Liver (tissue), 9 donors: ENCODE data around the gene TLN1. TPM values are rescaled to one million over a fixed set of nuclear protein-coding genes. Genes with fewer than 3 reads are reported as not detected.

Experiments used
- DNase-seq: peaks from one replicate; pipeline ENCODE4 v3.0.0-alpha.2; 2017; ENCODE audit warnings: low spot score
- H3K27ac ChIP-seq, 2 donors: one replicate each; pipeline ENCODE4 v1.7.0; 2013; ENCODE audit warnings: inconsistent platforms in 2 of 2, low read length in 2 of 2, control low read depth in 1 of 2, low read depth in 1 of 2, mild to moderate bottlenecking in 1 of 2
- H3K27me3 ChIP-seq, 4 donors: one replicate each; pipeline versions ENCODE4 v1.6.1 to v1.7.0; 2013; ENCODE audit warnings: low read length in 3 of 4, inconsistent platforms in 1 of 4, mild to moderate bottlenecking in 1 of 4, moderate library complexity in 1 of 4; ENCODE audit not compliant: control insufficient read depth in 4 of 4, insufficient read depth in 4 of 4
- H3K36me3 ChIP-seq, 4 donors: one replicate each; pipeline versions ENCODE4 v1.6.1 to v1.7.0; 2013; ENCODE audit warnings: low read length in 3 of 4, mild to moderate bottlenecking in 3 of 4, low read depth in 1 of 4, moderate library complexity in 1 of 4; ENCODE audit not compliant: control insufficient read depth in 4 of 4, insufficient read depth in 3 of 4
- H3K4me1 ChIP-seq, 4 donors: one replicate each; pipeline versions ENCODE4 v1.6.1 to v1.7.0; 2013; ENCODE audit warnings: low read length in 3 of 4, mild to moderate bottlenecking in 3 of 4, moderate library complexity in 1 of 4; ENCODE audit not compliant: control insufficient read depth in 4 of 4, insufficient read depth in 4 of 4
- H3K4me3 ChIP-seq, 3 donors: one replicate each; pipeline versions ENCODE4 v1.6.1 to v1.7.0; 2013; ENCODE audit warnings: low read length in 3 of 3, control low read depth in 1 of 3, low read depth in 1 of 3, mild to moderate bottlenecking in 1 of 3
- H3K9ac ChIP-seq, 2 donors: one replicate each; pipeline ENCODE4 v1.7.0; 2013; ENCODE audit warnings: low read length in 2 of 2, mild to moderate bottlenecking in 2 of 2, moderate library complexity in 2 of 2, control low read depth in 1 of 2, low read depth in 1 of 2
- H3K9me3 ChIP-seq, 4 donors: one replicate each; pipeline versions ENCODE4 v1.6.1 to v1.7.0; 2013; ENCODE audit warnings: low read length in 3 of 4; ENCODE audit not compliant: control insufficient read depth in 4 of 4
- EGR1 ChIP-seq, 2 donors: IDR thresholded peaks; 2 replicates each; pipeline ENCODE4 v1.6.1; 2016 to 2018; ENCODE audit warnings: antibody characterized with exemption in 2 of 2, low read depth in 2 of 2
- FOXA1 ChIP-seq: IDR thresholded peaks from 2 replicates; pipeline ENCODE4 v1.6.1; 2016; ENCODE audit warnings: antibody characterized with exemption
- FOXA2 ChIP-seq: IDR thresholded peaks from 2 replicates; pipeline ENCODE4 v1.6.1; 2016; ENCODE audit warnings: antibody characterized with exemption
- GABPA ChIP-seq, 2 donors: IDR thresholded peaks in 1 of 2; conservative IDR thresholded peaks in 1 of 2; 2 replicates each; pipeline ENCODE4 v1.6.1; 2016; ENCODE audit warnings: antibody characterized with exemption in 2 of 2, mild to moderate bottlenecking in 1 of 2, moderate library complexity in 1 of 2
- HNF4A ChIP-seq, 2 donors: conservative IDR thresholded peaks; 2 replicates each; pipeline ENCODE4 v1.6.1; 2016; ENCODE audit warnings: antibody characterized with exemption in 2 of 2, mild to moderate bottlenecking in 2 of 2
- HNF4G ChIP-seq: IDR thresholded peaks from 2 replicates; pipeline ENCODE4 v1.6.1; 2016; ENCODE audit warnings: antibody characterized with exemption
- JUND ChIP-seq, 2 donors: IDR thresholded peaks; 2 replicates each; pipeline ENCODE4 v1.6.1; 2016; ENCODE audit warnings: antibody characterized with exemption in 2 of 2
- NR2F2 ChIP-seq: IDR thresholded peaks from 2 replicates; pipeline ENCODE4 v1.6.1; 2016; ENCODE audit warnings: antibody characterized with exemption
- RAD21 ChIP-seq, 2 donors: IDR thresholded peaks; 2 replicates each; pipeline ENCODE4 v1.6.1; 2016; ENCODE audit warnings: antibody characterized with exemption in 2 of 2, mild to moderate bottlenecking in 2 of 2
- RXRA ChIP-seq, 2 donors: IDR thresholded peaks; 2 replicates each; pipeline ENCODE4 v1.6.1; 2017 to 2018; ENCODE audit warnings: antibody characterized with exemption in 2 of 2, mild to moderate bottlenecking in 1 of 2
- SP1 ChIP-seq: IDR thresholded peaks from 2 replicates; pipeline ENCODE4 v1.6.1; 2018; ENCODE audit warnings: antibody characterized with exemption, mild to moderate bottlenecking
- TAF1 ChIP-seq: conservative IDR thresholded peaks from 2 replicates; pipeline ENCODE4 v1.6.1; 2016; ENCODE audit warnings: antibody characterized with exemption, mild to moderate bottlenecking
- YY1 ChIP-seq: IDR thresholded peaks from 2 replicates; pipeline ENCODE4 v1.6.1; 2016; ENCODE audit warnings: antibody characterized with exemption, mild to moderate bottlenecking
- WGBS: extraction: QIAGEN DNeasy Blood & Tissue Kit; methylation state at CpG from one replicate; pipeline ENCODE4 v1.1.7; 2013; 5-methylcytosine and 5-hydroxymethylcytosine counted together
- polyA plus RNA-seq, 2 donors: library from polyadenylated mRNA; stranded (reverse) in 1 of 2; unstranded in 1 of 2; fragments of 200-250 nt in 1 of 2; fragments of >200 nt in 1 of 2; fragmentation: Nextera tagmentation in 1 of 2; extraction: Ambion mirVana in 1 of 2; gene quantifications; one replicate each; pipeline versions ENCODE4 v1.2.1 to v1.2.3, GENCODE V29; 2013 to 2015
- total RNA-seq, 2 donors: library from RNA; depleted of rRNA; stranded (reverse); fragments of >200 nt; gene quantifications; one replicate each; pipeline ENCODE4 v1.2.3, GENCODE V29; 2014
- TF ChIP-seq, protein P1 (sequence below): IDR thresholded peaks from 2 replicates; pipeline ENCODE4 v1.6.1; 2016; ENCODE audit warnings: antibody characterized with exemption
- TF ChIP-seq, protein P2 (sequence below): IDR thresholded peaks from 2 replicates; pipeline ENCODE4 v1.6.1; 2016; ENCODE audit warnings: antibody characterized with exemption
- TF ChIP-seq, protein P3 (sequence below): IDR thresholded peaks from 2 replicates; pipeline ENCODE4 v1.6.1; 2016; ENCODE audit warnings: antibody characterized with exemption
- donor health status: healthy.
- donor health status: healthy.
- donor health status: healthy.
- donor health status: healthy.
- donor health status: healthy.

TLN1 gene
- total and polyA plus RNA-seq, 4 donors, result 24.5 to 184 (median 125) TPM

DNA sequence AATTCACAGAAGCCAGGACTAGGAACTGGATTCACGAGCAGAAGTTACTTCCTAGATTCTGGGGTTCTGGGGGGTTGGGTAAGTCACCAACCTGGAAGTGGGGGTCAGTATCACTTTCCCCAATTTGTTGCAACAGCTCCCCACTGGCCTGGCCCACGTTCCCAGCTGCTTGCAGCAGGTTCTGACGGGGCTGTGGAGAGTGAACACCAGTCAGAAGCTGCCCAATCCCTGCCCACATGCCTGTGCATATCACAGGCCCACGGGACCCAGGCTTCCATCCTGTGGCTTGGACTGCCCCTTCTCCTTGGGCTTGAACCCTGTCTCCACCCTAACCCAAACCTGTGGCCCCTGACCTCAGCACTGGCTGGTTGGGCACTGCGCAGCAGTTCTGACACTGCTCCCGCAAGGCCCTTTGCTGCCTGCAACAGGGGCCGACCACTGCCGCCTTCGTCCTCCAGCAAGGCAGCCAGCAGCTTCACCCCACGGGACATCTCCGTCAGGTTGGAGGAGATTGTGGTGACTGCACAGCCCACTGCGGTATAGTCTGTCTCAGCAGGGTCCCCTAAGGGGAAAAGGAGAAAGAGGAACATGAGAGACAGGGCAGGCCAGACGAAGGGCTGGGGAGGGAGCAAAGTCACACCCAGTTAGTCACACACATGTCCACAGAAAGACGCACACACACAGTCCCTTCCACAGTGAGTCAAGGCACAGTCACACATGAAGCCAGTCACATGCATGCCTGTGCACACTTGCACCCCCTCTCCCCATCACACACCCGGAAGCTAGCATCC lies 13.1 kb downstream of the TLN1 start:
- H3K4me3 ChIP-seq, result no peak overlapping the region
- no peak for DNase-seq
- H3K27ac ChIP-seq, result no peak overlapping the region
- TF ChIP-seq RXRA (IDR thresholded peaks at IDR 0.05) (no peak), HNF4A (conservative IDR thresholded peaks at IDR 0.05) (no peak), EGR1 (IDR thresholded peaks at IDR 0.05; ENCODE audit: low read depth in 2 of 2) (no peak), JUND (IDR thresholded peaks at IDR 0.05) (no peak), FOXA2 (no peak), TAF1 (no peak), NR2F2 (no peak), RAD21 (IDR thresholded peaks at IDR 0.05) (no peak), HNF4G (no peak), FOXA1 (no peak), YY1 (no peak), SP1 (no peak), GABPA (IDR thresholded peaks at IDR 0.05 in 1 of 2, conservative IDR thresholded peaks at IDR 0.05 in 1 of 2) (no peak)
- TF ChIP-seq, protein P1, sequence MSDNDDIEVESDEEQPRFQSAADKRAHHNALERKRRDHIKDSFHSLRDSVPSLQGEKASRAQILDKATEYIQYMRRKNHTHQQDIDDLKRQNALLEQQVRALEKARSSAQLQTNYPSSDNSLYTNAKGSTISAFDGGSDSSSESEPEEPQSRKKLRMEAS, result no peak
- H3K9ac ChIP-seq, result no peak overlapping the region
- WGBS, result 92% methylated on average over 15 of the region's 15 CpGs
- H3K4me1 ChIP-seq, result no peaks in the 10 kb centered on the region
- H3K27me3 ChIP-seq, result no peaks in the 10 kb centered on the region
- no peaks in the 10 kb centered on the region for H3K9me3 ChIP-seq
- peaks cover 53 to 97% (median 96%) of the 10 kb centered on the region in 4 donors for H3K36me3 ChIP-seq

DNA sequence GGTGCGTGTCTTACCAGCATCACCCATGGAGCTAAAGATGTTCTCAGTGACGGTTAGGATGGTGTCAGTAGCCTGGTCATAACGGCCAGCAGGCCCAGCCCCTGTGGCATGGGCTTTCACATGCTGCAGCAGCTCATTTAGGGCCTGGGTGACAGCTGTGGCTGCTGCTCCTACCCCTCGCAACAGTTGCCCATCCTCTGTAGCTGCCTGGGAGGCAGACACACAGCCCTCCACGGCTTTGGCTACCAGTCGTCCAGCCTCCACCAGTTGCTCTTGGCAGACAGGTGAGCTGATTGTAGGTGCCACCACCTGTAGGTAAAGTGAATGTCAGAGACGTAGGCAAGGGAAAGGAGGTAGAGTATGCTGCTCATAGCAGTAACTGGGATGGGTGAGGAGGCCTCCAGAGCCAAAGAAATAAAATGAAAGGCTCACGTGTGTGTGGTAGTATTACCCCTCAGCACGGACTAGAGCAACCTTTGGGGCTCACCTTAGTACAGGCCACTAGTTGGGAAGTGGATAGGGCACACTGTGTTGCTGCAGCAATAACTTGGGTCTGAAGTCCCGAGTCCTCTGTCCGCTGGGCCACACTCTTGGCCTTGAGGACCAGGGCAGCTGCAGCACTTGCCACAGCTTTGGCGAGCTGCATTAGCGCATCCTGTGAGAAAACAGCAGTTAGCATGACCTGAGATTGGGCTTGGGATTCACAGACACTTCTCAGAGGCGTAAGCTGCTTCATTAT lies 14.7 kb downstream of the TLN1 start:
- no peak for TF ChIP-seq YY1
- TF ChIP-seq, protein P1, result no peak
- no peak for TF ChIP-seq NR2F2
- TF ChIP-seq JUND (IDR thresholded peaks at IDR 0.05), result no peak
- no peak for TF ChIP-seq GABPA (IDR thresholded peaks at IDR 0.05 in 1 of 2, conservative IDR thresholded peaks at IDR 0.05 in 1 of 2)
- no peak for TF ChIP-seq SP1
- TF ChIP-seq, protein P2, sequence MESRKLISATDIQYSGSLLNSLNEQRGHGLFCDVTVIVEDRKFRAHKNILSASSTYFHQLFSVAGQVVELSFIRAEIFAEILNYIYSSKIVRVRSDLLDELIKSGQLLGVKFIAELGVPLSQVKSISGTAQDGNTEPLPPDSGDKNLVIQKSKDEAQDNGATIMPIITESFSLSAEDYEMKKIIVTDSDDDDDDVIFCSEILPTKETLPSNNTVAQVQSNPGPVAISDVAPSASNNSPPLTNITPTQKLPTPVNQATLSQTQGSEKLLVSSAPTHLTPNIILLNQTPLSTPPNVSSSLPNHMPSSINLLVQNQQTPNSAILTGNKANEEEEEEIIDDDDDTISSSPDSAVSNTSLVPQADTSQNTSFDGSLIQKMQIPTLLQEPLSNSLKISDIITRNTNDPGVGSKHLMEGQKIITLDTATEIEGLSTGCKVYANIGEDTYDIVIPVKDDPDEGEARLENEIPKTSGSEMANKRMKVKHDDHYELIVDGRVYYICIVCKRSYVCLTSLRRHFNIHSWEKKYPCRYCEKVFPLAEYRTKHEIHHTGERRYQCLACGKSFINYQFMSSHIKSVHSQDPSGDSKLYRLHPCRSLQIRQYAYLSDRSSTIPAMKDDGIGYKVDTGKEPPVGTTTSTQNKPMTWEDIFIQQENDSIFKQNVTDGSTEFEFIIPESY, result no peak
- no peak for TF ChIP-seq FOXA2
- no peak for TF ChIP-seq FOXA1
- TF ChIP-seq, protein P3, sequence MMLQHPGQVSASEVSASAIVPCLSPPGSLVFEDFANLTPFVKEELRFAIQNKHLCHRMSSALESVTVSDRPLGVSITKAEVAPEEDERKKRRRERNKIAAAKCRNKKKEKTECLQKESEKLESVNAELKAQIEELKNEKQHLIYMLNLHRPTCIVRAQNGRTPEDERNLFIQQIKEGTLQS, result no peak
- Histone ChIP-seq H3K9me3 (no peaks in the 10 kb centered on the region), H3K4me1 (no peaks in the 10 kb centered on the region), H3K27me3 (no peaks in the 10 kb centered on the region), H3K4me3 (no peak overlapping the region), H3K27ac (no peak overlapping the region), H3K36me3 (peaks cover 61 to 98% (median 92%) of the 10 kb centered on the region in 4 donors), H3K9ac (no peak overlapping the region)
- 93% methylated on average over 14 of the region's 14 CpGs for WGBS
- no peak for DNase-seq
